HG03439 (cell line): Measurements from ENCODE around the gene TMEM151A.
"Not testable (repeated sequence)": the region's sequence is repeated elsewhere in the genome, so short reads cannot be mapped to it uniquely, and the experiment has no call there.

ENCODE experiments used
- ATAC-seq: cut with Tn5 transposase; IDR thresholded peaks from one replicate; pipeline ENCODE4 v1.9.1; 2021; ENCODE audit warnings: mild to moderate bottlenecking, moderate library complexity; ENCODE audit not compliant: unreplicated experiment

The TMEM151A gene

DNA sequence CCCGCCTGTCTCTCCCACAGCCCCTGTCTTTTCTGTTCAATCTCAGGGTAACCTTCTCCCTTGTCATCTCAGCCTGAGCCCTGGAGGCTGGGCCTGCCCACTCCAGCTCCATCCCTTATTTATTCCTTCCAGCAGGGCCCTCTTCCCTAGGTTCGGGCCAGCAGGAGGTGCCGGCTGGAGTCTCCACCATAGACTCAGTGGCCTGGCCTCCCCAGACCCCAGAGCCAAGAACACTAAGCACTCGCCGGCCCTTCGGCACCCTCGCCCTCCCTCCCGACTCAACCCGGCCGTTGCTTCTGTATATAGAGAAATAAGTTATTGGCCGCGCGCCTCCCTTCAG lies 24.7 kb upstream of the TMEM151A start:
- ATAC-seq: no peak

DNA sequence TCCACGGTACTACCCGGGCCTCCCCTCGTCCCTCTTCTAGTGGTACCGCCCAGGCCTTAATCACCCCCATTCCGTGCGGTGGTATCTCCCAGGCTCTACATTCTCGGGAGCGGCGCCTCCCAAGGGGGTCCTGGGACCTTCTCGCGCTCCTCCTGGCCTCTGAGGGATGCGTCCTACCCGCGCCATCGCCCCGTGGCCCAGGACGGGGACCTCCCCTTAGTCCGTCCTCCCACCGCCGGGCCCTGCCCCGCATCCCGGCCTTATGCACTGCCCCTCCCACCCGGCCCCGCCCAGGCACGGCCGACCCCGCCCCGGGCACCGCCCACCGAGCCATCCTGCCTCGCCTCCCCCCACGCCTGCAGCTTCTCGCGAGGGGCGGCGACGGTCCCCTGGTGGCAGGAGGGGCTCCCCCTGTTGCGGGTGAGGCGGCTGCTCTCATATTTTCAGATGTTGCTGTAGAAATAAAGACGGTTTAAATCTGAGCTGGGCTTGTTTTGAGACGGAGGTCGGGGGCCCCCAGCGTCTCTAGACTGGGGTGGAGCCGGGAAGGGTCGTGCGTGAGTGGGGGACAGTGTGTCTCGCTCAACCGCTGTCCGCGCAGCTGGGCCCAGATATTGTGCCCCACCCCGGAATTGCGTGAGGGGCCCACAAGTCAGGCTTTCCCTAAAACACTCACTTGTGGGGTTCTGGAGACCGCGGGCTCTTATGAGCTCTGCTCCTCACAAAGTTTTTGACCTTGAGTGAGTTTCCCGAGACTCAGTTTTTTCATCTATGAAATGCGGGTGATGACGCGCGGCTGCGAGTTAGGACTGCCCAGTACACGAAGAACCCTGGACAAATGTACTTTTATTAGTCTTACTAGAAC lies 24.1 kb upstream of the TMEM151A start:
- peak; percentile 43 for ATAC-seq

- ATAC-seq: peak; percentile 82
These were observed 23.3 kb upstream of the TMEM151A start, which contains the start of gene RAB1B for GRCh38 chr11:66268244-66268951. Gene RAB1B (plus strand): TSS chr11:66268639. CDS start chr11:66268680, 41 bp downstream.

DNA sequence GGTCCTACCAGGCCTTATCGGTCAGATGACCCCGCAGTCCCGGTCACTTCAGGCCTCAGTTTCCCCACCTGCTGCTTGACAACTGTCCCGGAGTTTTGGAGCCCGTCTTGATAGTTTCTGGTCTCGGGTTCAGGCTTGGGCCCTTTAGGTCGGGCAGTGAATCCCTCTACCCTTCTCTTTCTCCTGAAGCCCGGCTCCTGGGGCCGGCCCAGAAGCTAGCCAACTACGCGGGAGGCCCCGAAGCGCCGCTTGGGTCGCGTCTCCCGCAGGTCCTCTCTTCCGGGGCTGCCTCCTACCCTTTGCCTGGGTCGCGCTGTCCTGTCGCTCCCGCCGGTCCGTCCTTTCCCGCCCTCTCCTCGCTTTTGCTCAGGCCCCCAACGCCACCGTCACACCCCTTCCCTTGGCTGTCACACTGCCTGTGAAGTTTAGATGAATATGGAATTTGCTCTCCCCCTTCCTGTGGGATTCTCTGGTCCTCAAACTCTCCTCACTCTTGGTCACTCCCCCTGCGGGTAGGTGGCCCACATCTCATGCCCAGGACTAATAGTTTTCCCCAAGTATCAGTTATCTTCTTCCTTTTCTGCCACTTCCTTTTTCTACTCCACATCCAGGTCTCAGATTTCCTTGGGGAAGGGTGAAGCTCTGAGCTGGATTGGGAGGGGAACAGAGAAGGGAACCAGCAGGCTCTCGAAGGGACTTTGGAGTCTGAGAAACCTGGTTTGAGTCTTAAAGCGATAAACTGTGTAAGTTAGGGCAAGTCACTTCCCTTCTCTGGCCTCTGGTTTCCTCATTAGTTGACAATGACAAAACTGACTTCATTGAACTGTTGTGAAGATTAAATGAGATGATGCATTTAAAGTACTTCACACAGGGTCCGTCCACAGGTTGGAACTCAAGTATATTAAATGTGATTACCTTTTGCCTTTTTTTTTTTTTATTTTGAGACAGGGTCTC lies 22.5 kb upstream of the TMEM151A start:
- ATAC-seq: no peak

DNA sequence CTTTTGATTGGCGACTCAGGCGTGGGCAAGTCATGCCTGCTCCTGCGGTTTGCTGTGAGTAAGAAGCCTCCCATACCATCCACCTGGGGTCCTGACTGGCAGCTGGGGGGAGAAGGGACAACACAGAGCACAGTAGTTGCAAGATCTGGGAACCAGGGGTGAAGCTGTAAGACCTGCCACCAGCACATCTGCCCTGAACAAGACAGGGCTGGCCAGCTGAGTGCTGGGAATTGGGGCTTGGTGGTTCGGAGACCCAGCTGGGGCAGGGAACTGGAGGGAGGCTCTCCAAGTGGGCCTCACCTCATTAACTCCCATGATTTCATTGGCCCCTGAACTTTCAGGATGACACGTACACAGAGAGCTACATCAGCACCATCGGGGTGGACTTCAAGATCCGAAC lies 19.9 kb upstream of the TMEM151A start:
- ATAC-seq: no peak

GRCh38 chr11:66272596-66272995 lies 19.1 kb upstream of the TMEM151A start:
- ATAC-seq: no peak

DNA sequence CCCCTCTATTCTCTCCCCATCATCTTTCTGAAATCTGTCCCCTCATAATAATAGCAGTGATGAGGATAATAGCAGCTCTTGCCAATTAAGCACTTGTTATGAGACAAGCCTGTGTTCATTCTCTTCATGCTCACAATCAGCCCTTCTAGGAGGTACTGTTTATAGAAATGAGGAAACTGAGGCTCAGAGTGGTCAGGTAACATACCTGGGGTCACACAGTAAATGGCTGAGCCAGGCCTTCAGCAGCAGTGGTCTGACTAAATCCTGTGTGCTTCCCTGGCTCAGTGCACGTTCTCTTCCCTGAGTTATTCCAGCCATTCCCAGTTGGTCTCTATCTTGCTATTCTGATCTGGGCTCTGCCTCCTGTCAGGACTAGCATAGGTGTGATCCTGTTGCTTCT lies 17.5 kb upstream of the TMEM151A start:
- no peak for ATAC-seq

- no peak for ATAC-seq
These were observed 16.3 kb upstream of the TMEM151A start for GRCh38 chr11:66275396-66275795.

- no peak for ATAC-seq
These were observed 15.6 kb upstream of the TMEM151A start for GRCh38 chr11:66275984-66276612.

DNA sequence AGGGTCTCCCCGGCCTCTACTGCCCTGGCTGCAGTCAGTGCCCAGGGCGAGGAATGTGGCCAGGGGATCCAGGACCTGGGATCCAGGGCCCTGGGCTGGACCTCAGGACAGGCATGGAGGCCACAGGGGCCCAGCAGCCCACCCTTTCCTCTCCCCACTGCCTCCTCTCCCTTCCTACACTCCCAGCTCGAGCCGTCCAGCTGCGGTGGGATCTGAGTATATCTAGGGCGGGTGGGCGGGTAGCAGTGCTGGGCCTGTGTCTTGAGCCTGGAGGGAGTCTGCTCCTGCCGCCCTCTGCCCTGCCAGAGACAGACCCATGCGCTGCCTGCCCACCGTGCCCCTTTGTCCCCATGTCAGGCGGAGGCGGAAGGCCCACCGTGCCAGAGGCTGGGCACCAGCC lies 15.1 kb upstream of the TMEM151A start:
- ATAC-seq: not testable (repeated sequence)

- not testable (repeated sequence) for ATAC-seq
These were observed 14.6 kb upstream of the TMEM151A start for GRCh38 chr11:66277064-66277463.

DNA sequence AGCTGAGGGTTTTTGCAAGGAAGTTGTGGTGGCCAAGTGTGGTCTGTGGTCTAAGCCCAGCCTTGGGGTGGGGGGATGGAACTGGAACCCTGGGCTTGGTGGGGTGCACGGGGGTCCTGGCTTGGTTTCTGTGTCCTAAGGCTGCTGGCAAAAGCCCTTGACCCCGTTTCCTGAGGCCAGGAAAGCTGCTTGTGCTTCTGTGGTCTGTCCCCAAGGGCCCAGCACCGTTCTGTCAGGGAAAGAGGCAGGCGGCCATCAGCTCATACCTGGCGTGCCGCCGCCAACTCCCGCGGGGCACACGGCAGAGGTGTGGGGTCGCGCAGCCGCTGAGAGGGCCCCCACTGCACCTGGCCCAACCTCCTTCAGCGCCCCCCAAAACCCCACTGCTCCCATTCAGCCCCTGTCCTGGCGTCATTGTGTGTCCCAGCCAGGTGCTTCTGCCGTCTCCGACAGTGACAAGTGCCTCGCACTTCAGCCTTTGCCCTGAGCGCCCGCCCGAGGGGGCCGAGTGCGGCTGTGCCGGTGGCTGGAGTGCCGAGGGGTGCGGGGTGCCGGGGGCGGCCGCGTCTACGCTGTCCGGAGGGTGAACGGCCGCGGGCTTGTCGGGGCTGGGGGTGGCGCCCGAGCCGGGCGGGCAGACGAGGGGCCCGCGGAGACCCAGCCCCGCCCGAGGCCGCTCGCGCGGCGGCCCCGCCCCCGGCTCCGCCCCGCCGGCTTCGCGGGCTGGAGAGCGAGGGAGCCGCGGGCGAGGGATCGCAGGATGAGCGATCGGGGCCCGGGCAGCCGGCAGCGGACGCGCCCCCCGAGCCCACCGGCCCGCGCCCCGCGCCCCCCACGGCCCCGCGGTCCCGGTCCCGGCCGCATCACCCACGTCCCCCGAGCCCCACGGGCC lies 14.0 kb upstream of the TMEM151A start, which contains the start of gene CNIH2:
Gene CNIH2 (plus strand): TSS at position 705 of the 892 bp plus-strand sequence. CDS start 282 bp downstream, outside the sequence.
- ATAC-seq: no peak

DNA sequence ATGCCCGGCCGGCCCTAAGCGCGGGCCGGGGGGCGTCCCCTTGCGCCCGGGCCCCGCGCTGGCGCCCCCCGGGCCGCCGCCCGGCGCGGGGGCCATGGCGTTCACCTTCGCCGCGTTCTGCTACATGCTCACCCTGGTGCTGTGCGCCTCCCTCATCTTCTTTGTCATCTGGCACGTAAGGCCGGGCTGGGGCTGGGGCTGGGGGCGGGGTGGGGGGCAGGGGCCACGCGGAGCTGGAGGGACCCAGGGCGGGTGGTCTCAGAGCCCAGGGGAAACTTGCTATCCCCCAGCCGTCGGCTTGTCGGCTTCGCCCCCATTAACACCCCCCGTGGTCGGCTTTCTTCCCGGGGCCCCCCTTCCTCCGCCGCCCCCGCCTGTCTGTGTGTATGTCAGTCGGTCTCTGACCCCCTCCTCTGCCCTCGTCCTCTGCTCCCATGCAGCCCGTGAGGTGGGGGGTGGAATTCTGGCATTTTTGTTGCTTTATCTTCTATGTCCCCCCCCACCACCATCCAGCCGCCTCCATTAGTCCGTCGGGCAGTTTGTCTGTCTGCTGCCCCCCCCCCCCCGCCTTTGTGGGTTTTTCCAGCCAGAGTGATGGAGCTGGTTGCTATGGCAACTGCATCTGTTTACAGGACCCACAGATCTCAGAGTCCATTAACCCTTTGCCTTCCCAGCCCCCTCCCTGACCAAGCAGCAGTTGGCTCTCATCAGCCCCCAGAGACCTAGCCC lies 13.2 kb upstream of the TMEM151A start:
- ATAC-seq: no peak

GRCh38 chr11:66279092-66279734 lies 12.5 kb upstream of the TMEM151A start:
- no peak for ATAC-seq

DNA sequence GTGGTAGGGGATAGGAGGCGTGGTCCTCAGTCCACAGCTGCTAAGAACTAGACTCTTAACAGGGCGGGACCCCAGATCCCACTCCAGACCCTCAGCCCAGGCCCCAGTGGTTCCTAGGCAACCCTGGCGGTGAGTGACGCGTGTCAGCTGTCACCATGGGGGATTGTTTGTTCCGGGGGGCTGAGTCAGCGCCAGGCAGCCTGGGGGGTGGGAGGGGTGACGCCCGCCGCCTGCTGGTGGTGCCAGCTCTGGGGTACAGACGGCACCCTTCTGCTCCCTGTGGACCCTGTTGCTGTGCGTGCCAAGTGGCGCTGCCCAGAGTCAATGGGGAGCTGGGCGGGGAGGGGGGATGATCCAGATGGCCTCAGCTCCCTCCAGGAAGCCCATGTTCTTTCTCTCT lies 11.3 kb upstream of the TMEM151A start:
- no peak for ATAC-seq

- no peak for ATAC-seq
These were observed 10.7 kb upstream of the TMEM151A start for GRCh38 chr11:66281001-66281400.

GRCh38 chr11:66281776-66282467 lies 9.8 kb upstream of the TMEM151A start:
- no peak for ATAC-seq
